ENCODE results near the gene TARP.

Gene TARP

DNA sequence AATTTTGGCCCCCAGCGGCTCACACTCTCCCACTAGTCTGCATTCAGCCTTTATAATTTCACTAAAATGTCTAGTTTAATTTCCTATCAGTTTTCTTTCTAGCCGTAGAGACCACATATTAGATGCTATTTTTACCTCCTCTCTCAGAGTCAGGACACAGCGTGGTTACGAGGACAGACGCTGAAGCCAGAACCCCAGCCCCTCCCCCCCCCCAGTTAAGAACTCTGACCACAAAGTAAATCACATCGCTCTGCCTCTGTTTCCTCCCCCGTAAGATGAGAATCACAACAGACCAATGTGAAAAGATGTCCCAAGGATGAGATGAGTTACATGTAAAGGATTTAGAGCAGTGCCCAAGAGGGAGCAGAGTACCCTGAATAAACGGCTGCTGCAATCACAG, 11.1 kb upstream of the TARP start:
- DNase-seq (ENCODE audit: low spot score) = no peak
- TF ChIP-seq, protein P1, sequence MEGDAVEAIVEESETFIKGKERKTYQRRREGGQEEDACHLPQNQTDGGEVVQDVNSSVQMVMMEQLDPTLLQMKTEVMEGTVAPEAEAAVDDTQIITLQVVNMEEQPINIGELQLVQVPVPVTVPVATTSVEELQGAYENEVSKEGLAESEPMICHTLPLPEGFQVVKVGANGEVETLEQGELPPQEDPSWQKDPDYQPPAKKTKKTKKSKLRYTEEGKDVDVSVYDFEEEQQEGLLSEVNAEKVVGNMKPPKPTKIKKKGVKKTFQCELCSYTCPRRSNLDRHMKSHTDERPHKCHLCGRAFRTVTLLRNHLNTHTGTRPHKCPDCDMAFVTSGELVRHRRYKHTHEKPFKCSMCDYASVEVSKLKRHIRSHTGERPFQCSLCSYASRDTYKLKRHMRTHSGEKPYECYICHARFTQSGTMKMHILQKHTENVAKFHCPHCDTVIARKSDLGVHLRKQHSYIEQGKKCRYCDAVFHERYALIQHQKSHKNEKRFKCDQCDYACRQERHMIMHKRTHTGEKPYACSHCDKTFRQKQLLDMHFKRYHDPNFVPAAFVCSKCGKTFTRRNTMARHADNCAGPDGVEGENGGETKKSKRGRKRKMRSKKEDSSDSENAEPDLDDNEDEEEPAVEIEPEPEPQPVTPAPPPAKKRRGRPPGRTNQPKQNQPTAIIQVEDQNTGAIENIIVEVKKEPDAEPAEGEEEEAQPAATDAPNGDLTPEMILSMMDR (IDR thresholded peaks at IDR 0.05; ENCODE audit: extremely low read depth, missing control alignments) = no peak

DNA sequence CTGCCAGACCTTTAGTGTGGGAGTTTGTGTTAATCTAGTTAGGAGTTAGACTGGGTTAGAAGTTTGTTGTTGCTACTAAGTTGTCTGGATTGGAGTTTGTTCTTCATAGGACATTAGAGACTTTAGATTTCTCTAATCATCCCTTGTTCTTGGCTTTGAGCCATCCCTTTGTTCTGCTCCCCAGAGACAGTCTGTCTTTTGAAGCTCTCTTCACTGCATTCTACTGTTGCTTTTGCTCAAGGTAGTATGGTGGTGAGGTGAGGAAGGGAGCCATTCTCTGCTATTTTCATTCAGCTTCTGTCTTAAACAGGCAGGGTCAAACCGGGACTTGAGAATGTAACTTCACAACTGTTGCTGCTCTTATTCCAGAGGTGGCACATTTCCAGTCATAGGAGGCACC, 10.4 kb upstream of the TARP start:
- DNase-seq (ENCODE audit: low spot score) = no peak
- TF ChIP-seq, protein P1 (IDR thresholded peaks at IDR 0.05; ENCODE audit: extremely low read depth, missing control alignments) = no peak

DNA sequence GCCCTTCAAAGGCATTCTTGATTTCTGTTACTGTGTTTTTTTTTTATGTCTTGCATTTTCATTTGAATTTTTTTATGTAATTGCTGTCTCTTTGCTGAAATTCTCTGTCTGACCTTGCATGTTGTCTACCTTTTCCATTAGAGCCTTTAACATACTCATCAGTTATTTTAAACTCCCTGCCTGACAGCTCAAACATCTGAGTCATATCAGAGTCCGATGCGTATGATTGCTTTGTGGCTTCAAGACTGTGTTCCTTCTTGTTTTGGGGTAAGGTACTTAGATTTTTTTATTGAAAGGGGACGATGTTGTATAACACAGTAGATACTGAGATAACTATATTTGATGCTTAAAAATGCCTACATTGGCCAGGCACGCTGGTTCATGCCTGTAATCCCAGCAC, 9.7 kb upstream of the TARP start:
- no peak for DNase-seq (ENCODE audit: low spot score)
- TF ChIP-seq, protein P1 (IDR thresholded peaks at IDR 0.05; ENCODE audit: extremely low read depth, missing control alignments) = no peak

DNA sequence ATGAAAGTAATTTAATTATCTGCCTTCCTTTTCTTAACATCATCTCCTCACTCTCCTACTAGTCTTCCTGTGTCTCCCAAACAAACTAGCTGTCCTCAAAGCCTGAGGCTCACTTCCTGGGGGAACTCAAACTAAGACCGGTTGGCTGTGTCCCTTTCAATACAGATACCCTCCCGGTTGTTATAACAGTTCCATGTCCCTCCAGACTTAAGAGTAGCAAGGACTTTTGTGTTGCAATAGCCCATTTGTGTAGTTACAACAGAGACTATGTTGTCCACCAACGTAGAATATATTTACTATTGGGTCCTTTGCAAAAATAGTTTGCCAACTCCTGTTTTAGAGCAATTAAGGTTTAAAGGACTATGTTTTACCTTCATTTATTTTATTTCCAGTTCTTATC, 8.6 kb upstream of the TARP start:
- DNase-seq (ENCODE audit: low spot score) = no peak
- TF ChIP-seq, protein P1 (IDR thresholded peaks at IDR 0.05; ENCODE audit: extremely low read depth, missing control alignments) = no peak

DNA sequence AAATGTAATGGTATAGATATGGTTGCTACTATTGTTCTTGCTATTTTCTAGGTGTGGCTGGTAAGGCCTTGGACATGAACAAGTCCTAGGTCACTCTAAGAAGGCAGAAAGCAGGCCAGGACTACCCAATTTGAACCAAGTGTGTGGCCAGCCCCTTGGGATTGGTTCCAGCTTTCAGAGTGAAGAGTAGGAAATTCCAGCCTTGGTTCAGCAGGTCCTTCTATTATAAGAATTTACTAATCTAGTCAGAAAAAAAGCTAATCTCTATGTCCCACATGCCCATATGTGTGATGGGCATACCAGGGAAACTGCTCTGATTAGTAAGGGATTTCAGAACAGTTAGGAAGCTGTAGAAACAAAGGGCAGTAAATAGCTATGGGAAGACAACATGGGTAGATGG, 7.8 kb upstream of the TARP start:
- TF ChIP-seq, protein P1 (IDR thresholded peaks at IDR 0.05; ENCODE audit: extremely low read depth, missing control alignments) = no peak
- no peak for DNase-seq (ENCODE audit: low spot score)

DNA sequence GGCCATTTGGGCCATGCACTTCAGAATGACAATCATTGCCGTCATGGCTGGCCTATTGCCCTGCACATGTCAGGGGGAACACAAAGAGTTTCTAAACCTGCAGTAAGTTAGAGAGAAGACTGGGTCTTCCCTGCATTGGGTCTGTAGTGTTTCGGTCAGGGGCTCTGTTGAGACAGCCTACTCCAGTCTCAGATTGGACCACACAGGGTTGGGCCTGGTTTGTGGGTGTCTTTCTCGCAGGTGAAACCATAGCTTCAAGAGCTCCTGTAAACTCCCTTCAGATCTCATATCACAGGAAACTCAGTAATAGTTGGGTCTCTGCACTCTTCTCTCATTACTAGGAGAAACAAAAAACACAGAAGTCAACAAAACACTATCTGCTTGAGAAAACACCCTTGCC, 7.3 kb upstream of the TARP start:
- TF ChIP-seq, protein P1 (IDR thresholded peaks at IDR 0.05; ENCODE audit: extremely low read depth, missing control alignments) = no peak
- no peak for DNase-seq (ENCODE audit: low spot score)

DNA sequence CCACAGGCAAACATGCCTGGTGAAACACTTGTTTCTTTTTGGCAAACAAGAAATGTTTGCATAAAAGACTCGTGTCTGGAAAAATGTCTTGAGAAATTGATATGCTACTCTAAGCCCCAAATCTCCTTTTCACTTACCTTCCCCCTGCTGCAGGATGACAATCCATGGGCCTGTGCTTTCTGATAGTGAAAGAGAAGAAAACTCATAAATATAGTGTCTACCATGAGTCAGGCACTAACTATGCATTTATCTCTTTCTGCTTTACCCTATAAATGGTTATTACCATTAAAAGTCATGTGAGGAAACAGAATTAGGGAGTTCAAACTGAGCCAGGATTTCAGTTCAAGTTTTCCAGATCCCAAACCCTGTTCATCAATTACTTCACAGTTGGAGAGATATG, 6.6 kb upstream of the TARP start:
- TF ChIP-seq, protein P1 (IDR thresholded peaks at IDR 0.05; ENCODE audit: extremely low read depth, missing control alignments) = no peak
- DNase-seq (ENCODE audit: low spot score) = no peak
